ENCODE data around the gene SRSF9. TPM values are rescaled to one million over a fixed set of nuclear protein-coding genes. Genes with fewer than 3 reads are reported as not detected.

The SRSF9 gene
- total and polyA plus RNA-seq, 2 of the 13 experiments (the other 11 are each of a cell fraction or from before 2014, with no cell fraction given): 125 to 144 TPM

- no peak for TF ChIP-seq SYNCRIP (IDR thresholded peaks at IDR 0.05; ENCODE audit: insufficient read depth, low read depth, low read length)
- TF ChIP-seq CEBPG (CRISPR knock-in tag; IDR thresholded peaks at IDR 0.05): no peak
- peak; percentile 88 for TF ChIP-seq ZNF781 (CRISPR knock-in tag; IDR thresholded peaks at IDR 0.05; ENCODE audit: borderline replicate concordance, not compliant biosample characterization)
- TF ChIP-seq ZNF780A (CRISPR knock-in tag; IDR thresholded peaks at IDR 0.05): no peak
- TF ChIP-seq PCBP2 (optimal IDR thresholded peaks at IDR 0.05; ENCODE audit: low read depth, low read length, poor library complexity, severe bottlenecking): no peak
- peak; percentile 44; the same call in 1 of the 2 replicates for TF ChIP-seq ZNF329 (CRISPR knock-in tag; IDR thresholded peaks at IDR 0.05; ENCODE audit: low read depth)
- TF ChIP-seq ZSCAN20 (CRISPR knock-in tag; IDR thresholded peaks at IDR 0.05; ENCODE audit: borderline replicate concordance): no peak
- no peak for TF ChIP-seq ZNF572 (CRISPR knock-in tag; IDR thresholded peaks at IDR 0.05)
- TF ChIP-seq CCDC6 (CRISPR knock-in tag; IDR thresholded peaks at IDR 0.05): no peak
- TF ChIP-seq SRSF1 (optimal IDR thresholded peaks at IDR 0.05; ENCODE audit: low read depth, low read length): peak; percentile 72
- TF ChIP-seq ZNF557 (CRISPR knock-in tag; IDR thresholded peaks at IDR 0.05): no peak
- 0 out of 2 replicates have a peak, but pooled peaks have one; percentile 42 for TF ChIP-seq CBFB (CRISPR knock-in tag; IDR thresholded peaks at IDR 0.05)
- no peak for TF ChIP-seq NKX3-1 (CRISPR knock-in tag; IDR thresholded peaks at IDR 0.05)
- TF ChIP-seq ARID3A (IDR thresholded peaks at IDR 0.05; ENCODE audit: low read depth, low read length): no peak
- no peak for TF ChIP-seq ZNF878 (CRISPR knock-in tag; IDR thresholded peaks at IDR 0.05)
- no peak for TF ChIP-seq HNF1A (IDR thresholded peaks at IDR 0.05; ENCODE audit: low read depth)
- no peak for TF ChIP-seq HNF1A (CRISPR knock-in tag; IDR thresholded peaks at IDR 0.05; ENCODE audit: borderline replicate concordance)
- TF ChIP-seq BATF2 (CRISPR knock-in tag; IDR thresholded peaks at IDR 0.05): no peak
- no peak for TF ChIP-seq ZFP36L2 (CRISPR knock-in tag; IDR thresholded peaks at IDR 0.05)
- 0 out of 2 replicates have a peak, but pooled peaks have one; percentile 39 for TF ChIP-seq ZNF766 (CRISPR knock-in tag; IDR thresholded peaks at IDR 0.05; ENCODE audit: borderline replicate concordance)
- TF ChIP-seq PRMT3 (CRISPR knock-in tag; IDR thresholded peaks at IDR 0.05; ENCODE audit: borderline replicate concordance, low read depth): no peak
- TF ChIP-seq IRF9 (CRISPR knock-in tag; IDR thresholded peaks at IDR 0.05; ENCODE audit: borderline replicate concordance): no peak
- no peak for TF ChIP-seq TCF7 (IDR thresholded peaks at IDR 0.05; ENCODE audit: low read depth)
Measured at GRCh38 chr12:120437735-120438494, 31.6 kb downstream of the SRSF9 start, which contains the start of gene COX6A1 (continued).

Measured in HepG2 (cell line).